GM12874 (cell line): ENCODE data around the gene ATAD1.
A peak's percentile ranks its signal among the peaks of the same experiment; 100 is the strongest.

ENCODE experiments used
- TF ChIP-seq, protein P1 (sequence below): IDR thresholded peaks from 2 replicates; pipeline ENCODE4 v1.5.1; 2011; ENCODE audit warnings: low read depth, mild to moderate bottlenecking, control low read depth, low read length, moderate library complexity; ENCODE audit not compliant: insufficient read depth

Gene ATAD1

DNA sequence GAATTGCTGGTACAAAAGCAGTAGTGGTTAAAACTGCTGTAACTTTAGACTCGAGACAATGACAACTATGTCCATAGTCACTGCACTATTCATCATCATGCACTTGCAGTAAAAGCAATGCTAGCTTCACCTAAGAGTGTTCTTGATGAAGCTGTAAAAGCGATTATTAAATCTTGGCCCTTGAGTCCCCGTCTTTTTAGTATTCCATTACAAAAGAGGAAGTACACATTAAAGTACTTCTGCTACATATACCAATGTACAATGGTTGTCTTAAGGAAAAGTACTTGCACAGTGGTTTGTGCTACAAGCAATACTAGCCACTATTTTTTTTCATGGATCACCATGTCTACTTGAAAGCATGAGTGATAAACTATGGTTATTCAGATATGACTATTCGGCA lies 78.3 kb downstream of the ATAD1 start:
- TF ChIP-seq, protein P1, sequence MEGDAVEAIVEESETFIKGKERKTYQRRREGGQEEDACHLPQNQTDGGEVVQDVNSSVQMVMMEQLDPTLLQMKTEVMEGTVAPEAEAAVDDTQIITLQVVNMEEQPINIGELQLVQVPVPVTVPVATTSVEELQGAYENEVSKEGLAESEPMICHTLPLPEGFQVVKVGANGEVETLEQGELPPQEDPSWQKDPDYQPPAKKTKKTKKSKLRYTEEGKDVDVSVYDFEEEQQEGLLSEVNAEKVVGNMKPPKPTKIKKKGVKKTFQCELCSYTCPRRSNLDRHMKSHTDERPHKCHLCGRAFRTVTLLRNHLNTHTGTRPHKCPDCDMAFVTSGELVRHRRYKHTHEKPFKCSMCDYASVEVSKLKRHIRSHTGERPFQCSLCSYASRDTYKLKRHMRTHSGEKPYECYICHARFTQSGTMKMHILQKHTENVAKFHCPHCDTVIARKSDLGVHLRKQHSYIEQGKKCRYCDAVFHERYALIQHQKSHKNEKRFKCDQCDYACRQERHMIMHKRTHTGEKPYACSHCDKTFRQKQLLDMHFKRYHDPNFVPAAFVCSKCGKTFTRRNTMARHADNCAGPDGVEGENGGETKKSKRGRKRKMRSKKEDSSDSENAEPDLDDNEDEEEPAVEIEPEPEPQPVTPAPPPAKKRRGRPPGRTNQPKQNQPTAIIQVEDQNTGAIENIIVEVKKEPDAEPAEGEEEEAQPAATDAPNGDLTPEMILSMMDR: no peak

DNA sequence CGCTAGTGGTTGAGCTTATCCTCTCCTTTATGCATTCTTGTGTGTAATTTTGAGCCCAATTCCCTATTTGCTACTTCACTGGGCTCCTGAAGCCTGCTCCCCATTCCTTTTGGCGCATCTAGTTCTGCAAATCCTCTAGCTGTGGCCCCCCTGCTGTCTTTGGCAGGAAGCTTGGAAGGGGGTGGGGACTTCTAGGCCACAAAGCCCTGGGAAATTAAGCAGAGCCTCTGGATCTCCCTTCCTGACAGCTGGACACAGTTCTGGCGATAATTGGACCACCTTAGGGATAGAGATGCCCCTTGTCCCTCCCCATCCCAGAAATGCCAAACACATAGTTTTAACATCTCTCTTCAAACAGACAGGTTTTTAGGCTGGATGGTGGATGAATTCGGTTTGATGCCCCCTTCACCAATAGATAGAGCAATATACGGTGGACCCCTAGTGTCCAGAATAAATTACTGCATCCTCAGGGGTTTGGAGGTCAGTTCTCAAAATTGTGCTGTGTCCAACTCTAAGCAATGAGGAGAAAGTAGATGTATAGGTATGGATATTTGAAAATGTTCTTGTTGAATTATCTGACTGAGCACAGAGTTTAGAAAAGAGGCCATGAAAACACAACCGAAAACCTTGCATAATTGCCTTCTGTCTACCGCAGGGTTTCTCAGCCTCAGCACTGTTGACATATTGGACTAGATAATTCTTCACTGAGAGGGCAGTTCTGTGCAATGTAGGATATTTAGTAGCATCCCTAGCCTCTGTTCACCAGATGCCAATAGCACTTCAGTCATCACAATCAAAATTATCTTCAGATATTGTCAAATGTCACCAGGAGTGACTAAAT lies 82.8 kb downstream of the ATAD1 start:
- TF ChIP-seq, protein P1: peak; percentile 70

DNA sequence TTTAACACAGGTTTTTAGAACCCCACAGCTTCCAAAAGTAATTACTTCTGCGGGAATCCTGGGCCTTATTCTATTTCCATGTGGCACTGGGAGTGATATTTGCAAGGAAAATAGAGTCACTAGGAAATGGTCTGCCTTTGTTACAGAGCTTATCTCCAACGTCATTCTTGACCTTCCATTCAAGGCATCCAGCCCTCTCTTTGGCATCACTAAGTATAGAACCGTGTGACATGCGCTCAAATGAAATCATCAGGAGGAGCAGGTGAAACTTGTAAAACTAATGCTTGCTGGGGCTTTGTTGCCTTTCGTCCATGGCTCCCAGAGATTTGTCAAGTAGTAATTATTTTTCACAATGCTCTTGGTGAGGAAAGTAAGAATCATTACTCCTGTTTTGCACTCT lies 84.9 kb downstream of the ATAD1 start:
- TF ChIP-seq, protein P1: no peak

DNA sequence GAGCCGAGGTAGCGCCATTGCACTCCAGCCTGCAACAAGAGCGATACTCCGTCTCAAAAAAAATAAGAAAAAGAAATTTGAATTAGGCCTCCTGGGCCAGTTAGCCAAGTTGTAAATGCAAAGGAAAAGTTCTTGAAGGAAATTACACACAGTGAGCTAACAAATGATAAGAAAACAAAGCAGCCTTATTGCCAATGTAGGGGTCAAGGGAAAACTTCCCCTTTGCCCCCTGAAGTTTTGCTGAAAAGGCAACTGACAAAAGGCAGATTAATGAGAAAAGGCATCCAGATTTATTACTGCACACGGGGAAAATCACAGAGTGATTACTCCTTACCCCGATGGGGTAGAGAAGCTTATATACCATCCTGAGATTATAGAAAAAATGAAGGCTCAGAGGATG lies 88.1 kb downstream of the ATAD1 start:
- TF ChIP-seq, protein P1: no peak

DNA sequence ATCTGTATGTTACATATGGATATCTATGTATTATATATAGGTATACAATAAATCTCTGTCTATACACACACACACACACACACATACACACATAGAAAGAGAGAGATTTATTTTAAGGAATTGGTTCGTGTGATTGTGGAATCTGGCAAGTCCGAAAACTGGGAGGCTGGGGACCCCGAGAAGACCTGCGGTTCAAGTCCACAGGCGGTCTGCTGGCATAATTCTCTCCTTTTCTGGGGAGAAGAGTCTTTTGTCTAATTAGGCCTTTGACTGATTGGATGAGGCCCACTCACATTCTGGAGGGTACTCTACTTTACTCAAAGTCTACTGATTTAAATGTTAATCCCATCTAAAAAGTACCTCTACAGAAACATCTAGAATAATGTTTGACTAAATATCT lies 93.2 kb downstream of the ATAD1 start:
- TF ChIP-seq, protein P1: no peak

DNA sequence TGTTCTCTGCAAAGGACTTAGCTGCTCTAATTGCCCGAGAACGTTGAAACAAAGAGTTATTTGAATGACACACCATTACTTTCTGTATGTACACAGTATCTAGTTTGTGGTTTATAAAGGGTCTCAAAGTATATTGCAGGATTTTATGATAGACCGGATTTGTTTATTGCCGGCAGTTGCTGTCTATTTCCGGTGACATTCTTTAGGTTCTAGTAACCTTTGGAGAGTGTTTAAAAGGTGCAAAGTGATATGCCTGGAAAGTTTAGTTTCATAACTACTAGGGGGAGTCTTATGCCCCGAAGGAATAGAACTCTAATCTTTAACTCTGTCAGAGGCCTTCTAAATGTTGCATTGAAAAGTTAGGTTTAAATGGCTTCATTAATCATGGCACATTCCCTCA lies 94.5 kb downstream of the ATAD1 start:
- TF ChIP-seq, protein P1: no peak

DNA sequence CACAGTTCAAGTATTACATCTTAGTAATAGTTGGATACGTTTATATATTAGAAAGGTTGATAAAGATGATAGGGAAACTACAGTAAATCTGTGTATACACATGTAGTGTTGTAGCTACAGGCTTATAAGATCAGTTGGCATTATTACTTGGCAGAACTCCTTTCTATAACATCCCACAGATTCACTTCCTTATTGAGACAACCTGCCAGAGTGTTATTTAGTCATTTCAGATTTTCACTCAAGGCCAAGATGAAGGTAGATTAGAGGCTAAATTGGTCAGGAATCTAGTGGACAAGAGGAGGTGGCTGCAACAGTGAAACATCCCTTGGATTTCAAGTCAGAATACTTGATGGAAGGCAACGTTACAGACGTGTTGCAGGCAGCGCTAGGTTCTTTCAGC lies 95.3 kb downstream of the ATAD1 start:
- TF ChIP-seq, protein P1: no peak

DNA sequence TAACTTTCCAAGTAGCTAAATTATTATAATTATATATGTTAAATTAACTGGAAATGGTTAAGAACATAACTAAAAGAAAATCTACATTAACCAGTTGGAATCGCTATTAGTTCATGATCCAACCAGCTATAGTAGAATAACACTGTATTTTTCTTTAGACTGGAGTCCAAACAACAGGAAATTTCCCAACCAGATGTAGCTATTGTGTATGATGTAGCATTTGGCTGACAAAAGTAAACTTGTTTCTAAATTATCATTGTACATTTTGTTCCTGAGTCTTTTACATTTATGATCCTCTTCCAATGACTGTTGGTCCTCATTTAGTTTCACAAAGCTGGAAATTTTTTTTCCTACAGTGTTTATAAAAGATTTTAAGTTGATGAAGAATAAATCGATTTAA lies 96.2 kb downstream of the ATAD1 start:
- TF ChIP-seq, protein P1: no peak
